GM23338 (cell line): ENCODE measurements around the gene AKAP10. TPM values are rescaled to one million over a fixed set of nuclear protein-coding genes. Genes with fewer than 3 reads are reported as not detected.

Source experiments
- ATAC-seq: fragments of 200-7000 bp; cut with Tn5 transposase; 3 replicates; pipeline ENCODE4 v1.9.1; 2020
- DNase-seq: peaks from one replicate; pipeline ENCODE4 v3.0.0-alpha.2; 2015; ENCODE audit warnings: low spot score
- H2AFZ ChIP-seq: fragments of 200-600 bp; sonication (generic); 2 replicates; pipeline ENCODE4 v1.8.0; 2016; ENCODE audit warnings: antibody characterized with exemption, mild to moderate bottlenecking, moderate library complexity
- H3F3A ChIP-seq: fragments of 200-600 bp; sonication (generic); replicated peaks from 2 replicates; pipeline ENCODE4 v1.8.0; 2017; ENCODE audit warnings: antibody characterized with exemption, mixed run types, low read depth
- H3K27ac ChIP-seq: fragments of 200-600 bp; sonication (generic); 2 replicates; pipeline ENCODE4 v1.6.1; 2016; ENCODE audit warnings: low read depth
- H3K27me3 ChIP-seq: fragments of 200-600 bp; sonication (generic); 2 replicates; pipeline ENCODE4 v1.8.0; 2016; ENCODE audit warnings: mild to moderate bottlenecking, mixed run types, moderate library complexity; ENCODE audit not compliant: insufficient read depth
- H3K36me3 ChIP-seq: fragments of 200-600 bp; sonication (generic); 2 replicates; pipeline ENCODE4 v1.8.0; 2016; ENCODE audit warnings: mild to moderate bottlenecking; ENCODE audit not compliant: insufficient read depth
- H3K4me1 ChIP-seq: fragments of 200-600 bp; sonication (generic); 2 replicates; pipeline ENCODE4 v1.8.0; 2016; ENCODE audit warnings: mild to moderate bottlenecking, moderate library complexity; ENCODE audit not compliant: insufficient read depth
- H3K4me2 ChIP-seq: fragments of 200-600 bp; sonication (generic); 2 replicates; pipeline ENCODE4 v1.7.1; 2017; ENCODE audit warnings: mixed run types
- H3K4me3 ChIP-seq: fragments of 200-600 bp; sonication (generic); 2 replicates; pipeline ENCODE4 v1.6.1; 2016; ENCODE audit warnings: mixed run types
- H3K79me2 ChIP-seq: fragments of 200-600 bp; sonication (generic); replicated peaks from 2 replicates; pipeline ENCODE4 v1.8.0; 2017; ENCODE audit warnings: mild to moderate bottlenecking; ENCODE audit not compliant: insufficient read depth
- H3K9me2 ChIP-seq: fragments of 200-600 bp; sonication (generic); 2 replicates; pipeline ENCODE4 v1.8.0; 2017; ENCODE audit not compliant: insufficient read depth
- H4K20me1 ChIP-seq: fragments of 200-600 bp; sonication (generic); replicated peaks from 2 replicates; pipeline ENCODE4 v1.8.0; 2017; ENCODE audit warnings: mild to moderate bottlenecking; ENCODE audit not compliant: insufficient read depth
- H3K27ac Mint-ChIP-seq: 2 replicates; pipeline ENCODE4 v1.8.0; 2020; ENCODE audit warnings: inconsistent platforms, mild to moderate bottlenecking, moderate library complexity, mixed read lengths
- H3K27me3 Mint-ChIP-seq: 3 replicates; pipeline ENCODE4 v1.8.0; 2022; ENCODE audit warnings: low read depth, mild to moderate bottlenecking, moderate library complexity, mixed read lengths, inconsistent platforms; ENCODE audit not compliant: insufficient read depth, poor library complexity
- H3K36me3 Mint-ChIP-seq: 3 replicates; pipeline ENCODE4 v1.8.0; 2021; ENCODE audit warnings: low read depth, mild to moderate bottlenecking, inconsistent platforms, moderate library complexity, mixed read lengths
- H3K4me1 Mint-ChIP-seq: 3 replicates; pipeline ENCODE4 v1.8.0; 2020; ENCODE audit warnings: mild to moderate bottlenecking, inconsistent platforms, mixed read lengths
- H3K4me3 Mint-ChIP-seq: 3 replicates; pipeline ENCODE4 v1.8.0; 2021; ENCODE audit warnings: moderate library complexity, mild to moderate bottlenecking, inconsistent platforms, mixed read lengths
- H3K9me3 Mint-ChIP-seq: 3 replicates; pipeline ENCODE4 v1.8.0; 2020; ENCODE audit warnings: moderate library complexity, mild to moderate bottlenecking, inconsistent platforms, mixed read lengths
- EZH2 ChIP-seq: fragments of 200-600 bp; sonication (generic); IDR thresholded peaks from one replicate; pipeline ENCODE4 v1.8.0; 2017; ENCODE audit warnings: antibody characterized with exemption, mild to moderate bottlenecking, low read depth; ENCODE audit not compliant: unreplicated experiment
- EZH2phosphoT487 ChIP-seq: fragments of 200-600 bp; sonication (generic); IDR thresholded peaks from one replicate; pipeline ENCODE4 v1.8.1; 2018; ENCODE audit warnings: antibody characterized with exemption; ENCODE audit not compliant: unreplicated experiment
- NANOG ChIP-seq: IDR thresholded peaks from 2 replicates; pipeline ENCODE4 v1.6.1; 2016; ENCODE audit warnings: antibody characterized with exemption, borderline replicate concordance
- polyA plus RNA-seq: library from polyadenylated mRNA; unstranded; fragments of >200 nt; fragmentation: Nextera tagmentation; extraction: Ambion mirVana; gene quantifications from 2 replicates; pipeline ENCODE4 v1.2.1, GENCODE V29; 2016
- total RNA-seq: library from RNA; depleted of rRNA; stranded (reverse); fragments of >200 nt; shearing (Covaris generic); gene quantifications from 2 replicates; pipeline ENCODE4 v1.2.3, GENCODE V29; 2014
- TF ChIP-seq, protein P1 (sequence below): IDR thresholded peaks from one replicate; pipeline ENCODE4 v1.6.1; 2018; ENCODE audit warnings: antibody characterized with exemption; ENCODE audit not compliant: unreplicated experiment
- TF ChIP-seq, protein P2 (sequence below): fragments of 250-450 bp; sonication (Bioruptor Pico); IDR thresholded peaks from 2 replicates; pipeline ENCODE4 v1.5.0; 2020; ENCODE audit warnings: mild to moderate bottlenecking, moderate library complexity
- TF ChIP-seq, protein P3 (sequence below): IDR thresholded peaks from 2 replicates; pipeline ENCODE4 v1.6.1; 2016; ENCODE audit warnings: antibody characterized with exemption
- TF ChIP-seq, protein P4 (sequence below), 2 experiments: fragments of 200-600 bp in 1 of 2; sonication (generic) in 1 of 2; conservative IDR thresholded peaks; 2 replicates each; pipeline versions ENCODE4 v1.5.1 to v1.6.1; 2016 to 2017; ENCODE audit warnings: antibody characterized with exemption in 2 of 2, low read depth in 2 of 2, mild to moderate bottlenecking in 2 of 2, moderate library complexity in 1 of 2

The AKAP10 gene
- total and polyA plus RNA-seq, 2 experiments from 2014 or later, result 16.7 to 25.9 TPM

DNA sequence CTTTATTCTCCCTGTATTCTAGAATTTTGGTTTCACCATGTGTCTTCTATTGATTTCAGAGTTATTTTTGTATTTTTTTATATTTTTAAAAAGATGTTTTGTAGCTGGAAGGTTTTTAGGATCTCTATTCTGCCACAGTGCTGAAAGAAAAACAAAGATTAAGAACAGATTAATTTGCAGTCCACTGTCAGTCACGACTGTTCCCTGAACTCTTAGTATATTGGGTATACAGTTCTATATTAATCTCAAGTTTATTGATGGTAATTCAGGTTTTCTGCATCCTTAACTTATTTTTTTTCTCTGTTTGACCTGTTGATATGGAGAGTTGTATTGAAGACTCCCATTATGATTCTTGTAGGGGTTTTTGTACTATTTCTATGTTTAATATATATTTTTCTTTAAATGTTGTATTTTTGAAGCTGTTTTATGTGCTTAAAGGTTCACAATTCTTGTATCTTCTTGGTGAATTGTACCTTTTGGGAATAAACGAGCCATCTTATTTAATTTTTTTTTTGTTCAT, 34.4 kb upstream of the AKAP10 start (continued):
- TF ChIP-seq EZH2phosphoT487, result no peak
- TF ChIP-seq, protein P1, sequence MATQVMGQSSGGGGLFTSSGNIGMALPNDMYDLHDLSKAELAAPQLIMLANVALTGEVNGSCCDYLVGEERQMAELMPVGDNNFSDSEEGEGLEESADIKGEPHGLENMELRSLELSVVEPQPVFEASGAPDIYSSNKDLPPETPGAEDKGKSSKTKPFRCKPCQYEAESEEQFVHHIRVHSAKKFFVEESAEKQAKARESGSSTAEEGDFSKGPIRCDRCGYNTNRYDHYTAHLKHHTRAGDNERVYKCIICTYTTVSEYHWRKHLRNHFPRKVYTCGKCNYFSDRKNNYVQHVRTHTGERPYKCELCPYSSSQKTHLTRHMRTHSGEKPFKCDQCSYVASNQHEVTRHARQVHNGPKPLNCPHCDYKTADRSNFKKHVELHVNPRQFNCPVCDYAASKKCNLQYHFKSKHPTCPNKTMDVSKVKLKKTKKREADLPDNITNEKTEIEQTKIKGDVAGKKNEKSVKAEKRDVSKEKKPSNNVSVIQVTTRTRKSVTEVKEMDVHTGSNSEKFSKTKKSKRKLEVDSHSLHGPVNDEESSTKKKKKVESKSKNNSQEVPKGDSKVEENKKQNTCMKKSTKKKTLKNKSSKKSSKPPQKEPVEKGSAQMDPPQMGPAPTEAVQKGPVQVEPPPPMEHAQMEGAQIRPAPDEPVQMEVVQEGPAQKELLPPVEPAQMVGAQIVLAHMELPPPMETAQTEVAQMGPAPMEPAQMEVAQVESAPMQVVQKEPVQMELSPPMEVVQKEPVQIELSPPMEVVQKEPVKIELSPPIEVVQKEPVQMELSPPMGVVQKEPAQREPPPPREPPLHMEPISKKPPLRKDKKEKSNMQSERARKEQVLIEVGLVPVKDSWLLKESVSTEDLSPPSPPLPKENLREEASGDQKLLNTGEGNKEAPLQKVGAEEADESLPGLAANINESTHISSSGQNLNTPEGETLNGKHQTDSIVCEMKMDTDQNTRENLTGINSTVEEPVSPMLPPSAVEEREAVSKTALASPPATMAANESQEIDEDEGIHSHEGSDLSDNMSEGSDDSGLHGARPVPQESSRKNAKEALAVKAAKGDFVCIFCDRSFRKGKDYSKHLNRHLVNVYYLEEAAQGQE, result no peak

DNA sequence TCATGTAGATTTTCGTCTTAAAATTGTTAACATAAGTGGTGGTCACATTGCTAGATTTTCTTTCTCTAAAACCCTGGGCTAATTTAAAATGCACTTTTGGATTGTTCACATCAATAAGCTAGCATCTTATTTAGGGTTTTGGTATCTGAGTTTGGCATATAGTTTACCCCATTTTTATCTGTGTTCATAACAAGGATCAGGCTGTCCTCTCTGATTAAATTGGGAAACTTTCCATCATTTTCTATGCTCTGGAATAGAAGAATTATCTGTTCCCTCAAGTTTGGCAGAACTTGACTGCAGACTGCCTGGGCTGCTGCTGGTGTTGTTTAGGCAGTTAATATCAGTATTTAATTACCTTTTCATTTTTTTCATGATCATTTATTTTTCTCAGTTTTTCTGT, 33.3 kb upstream of the AKAP10 start:
- no peaks in the 10 kb centered on the region for H4K20me1 ChIP-seq
- H3K27me3 ChIP-seq, result peaks cover 22% of the 10 kb centered on the region
- peak overlapping the region; percentile 91; the same call in 1 of the 2 replicates for H3K4me2 ChIP-seq
- H3K4me1 ChIP-seq, result peaks cover 6% of the 10 kb centered on the region; the same call in 1 of the 2 replicates
- H3K27ac ChIP-seq, result no peak overlapping the region
- ATAC-seq, result no peak
- no peak overlapping the region for H2AFZ ChIP-seq
- H3K27me3 Mint-ChIP-seq, result peaks cover 7% of the 10 kb centered on the region
- peak overlapping the region; percentile 71 for H3K4me3 ChIP-seq
- DNase-seq, result no peak
- no peaks in the 10 kb centered on the region; the same call in 2 of the 3 replicates for H3K9me3 Mint-ChIP-seq
- TF ChIP-seq EZH2, result no peak
- no peak for TF ChIP-seq EZH2phosphoT487
- no peak for TF ChIP-seq NANOG
- TF ChIP-seq, protein P2, sequence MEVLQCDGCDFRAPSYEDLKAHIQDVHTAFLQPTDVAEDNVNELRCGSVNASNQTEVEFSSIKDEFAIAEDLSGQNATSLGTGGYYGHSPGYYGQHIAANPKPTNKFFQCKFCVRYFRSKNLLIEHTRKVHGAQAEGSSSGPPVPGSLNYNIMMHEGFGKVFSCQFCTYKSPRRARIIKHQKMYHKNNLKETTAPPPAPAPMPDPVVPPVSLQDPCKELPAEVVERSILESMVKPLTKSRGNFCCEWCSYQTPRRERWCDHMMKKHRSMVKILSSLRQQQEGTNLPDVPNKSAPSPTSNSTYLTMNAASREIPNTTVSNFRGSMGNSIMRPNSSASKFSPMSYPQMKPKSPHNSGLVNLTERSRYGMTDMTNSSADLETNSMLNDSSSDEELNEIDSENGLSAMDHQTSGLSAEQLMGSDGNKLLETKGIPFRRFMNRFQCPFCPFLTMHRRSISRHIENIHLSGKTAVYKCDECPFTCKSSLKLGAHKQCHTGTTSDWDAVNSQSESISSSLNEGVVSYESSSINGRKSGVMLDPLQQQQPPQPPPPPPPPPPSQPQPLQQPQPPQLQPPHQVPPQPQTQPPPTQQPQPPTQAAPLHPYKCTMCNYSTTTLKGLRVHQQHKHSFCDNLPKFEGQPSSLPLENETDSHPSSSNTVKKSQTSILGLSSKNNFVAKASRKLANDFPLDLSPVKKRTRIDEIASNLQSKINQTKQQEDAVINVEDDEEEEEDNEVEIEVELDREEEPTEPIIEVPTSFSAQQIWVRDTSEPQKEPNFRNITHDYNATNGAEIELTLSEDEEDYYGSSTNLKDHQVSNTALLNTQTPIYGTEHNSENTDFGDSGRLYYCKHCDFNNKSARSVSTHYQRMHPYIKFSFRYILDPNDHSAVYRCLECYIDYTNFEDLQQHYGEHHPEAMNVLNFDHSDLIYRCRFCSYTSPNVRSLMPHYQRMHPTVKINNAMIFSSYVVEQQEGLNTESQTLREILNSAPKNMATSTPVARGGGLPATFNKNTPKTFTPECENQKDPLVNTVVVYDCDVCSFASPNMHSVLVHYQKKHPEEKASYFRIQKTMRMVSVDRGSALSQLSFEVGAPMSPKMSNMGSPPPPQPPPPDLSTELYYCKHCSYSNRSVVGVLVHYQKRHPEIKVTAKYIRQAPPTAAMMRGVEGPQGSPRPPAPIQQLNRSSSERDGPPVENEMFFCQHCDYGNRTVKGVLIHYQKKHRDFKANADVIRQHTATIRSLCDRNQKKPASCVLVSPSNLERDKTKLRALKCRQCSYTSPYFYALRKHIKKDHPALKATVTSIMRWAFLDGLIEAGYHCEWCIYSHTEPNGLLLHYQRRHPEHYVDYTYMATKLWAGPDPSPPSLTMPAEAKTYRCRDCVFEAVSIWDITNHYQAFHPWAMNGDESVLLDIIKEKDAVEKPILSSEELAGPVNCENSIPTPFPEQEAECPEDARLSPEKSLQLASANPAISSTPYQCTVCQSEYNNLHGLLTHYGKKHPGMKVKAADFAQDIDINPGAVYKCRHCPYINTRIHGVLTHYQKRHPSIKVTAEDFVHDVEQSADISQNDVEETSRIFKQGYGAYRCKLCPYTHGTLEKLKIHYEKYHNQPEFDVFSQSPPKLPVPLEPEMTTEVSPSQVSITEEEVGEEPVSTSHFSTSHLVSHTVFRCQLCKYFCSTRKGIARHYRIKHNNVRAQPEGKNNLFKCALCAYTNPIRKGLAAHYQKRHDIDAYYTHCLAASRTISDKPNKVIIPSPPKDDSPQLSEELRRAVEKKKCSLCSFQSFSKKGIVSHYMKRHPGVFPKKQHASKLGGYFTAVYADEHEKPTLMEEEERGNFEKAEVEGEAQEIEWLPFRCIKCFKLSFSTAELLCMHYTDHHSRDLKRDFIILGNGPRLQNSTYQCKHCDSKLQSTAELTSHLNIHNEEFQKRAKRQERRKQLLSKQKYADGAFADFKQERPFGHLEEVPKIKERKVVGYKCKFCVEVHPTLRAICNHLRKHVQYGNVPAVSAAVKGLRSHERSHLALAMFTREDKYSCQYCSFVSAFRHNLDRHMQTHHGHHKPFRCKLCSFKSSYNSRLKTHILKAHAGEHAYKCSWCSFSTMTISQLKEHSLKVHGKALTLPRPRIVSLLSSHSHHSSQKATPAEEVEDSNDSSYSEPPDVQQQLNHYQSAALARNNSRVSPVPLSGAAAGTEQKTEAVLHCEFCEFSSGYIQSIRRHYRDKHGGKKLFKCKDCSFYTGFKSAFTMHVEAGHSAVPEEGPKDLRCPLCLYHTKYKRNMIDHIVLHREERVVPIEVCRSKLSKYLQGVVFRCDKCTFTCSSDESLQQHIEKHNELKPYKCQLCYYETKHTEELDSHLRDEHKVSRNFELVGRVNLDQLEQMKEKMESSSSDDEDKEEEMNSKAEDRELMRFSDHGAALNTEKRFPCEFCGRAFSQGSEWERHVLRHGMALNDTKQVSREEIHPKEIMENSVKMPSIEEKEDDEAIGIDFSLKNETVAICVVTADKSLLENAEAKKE (CRISPR knock-in tag), result no peak
- TF ChIP-seq, protein P3, sequence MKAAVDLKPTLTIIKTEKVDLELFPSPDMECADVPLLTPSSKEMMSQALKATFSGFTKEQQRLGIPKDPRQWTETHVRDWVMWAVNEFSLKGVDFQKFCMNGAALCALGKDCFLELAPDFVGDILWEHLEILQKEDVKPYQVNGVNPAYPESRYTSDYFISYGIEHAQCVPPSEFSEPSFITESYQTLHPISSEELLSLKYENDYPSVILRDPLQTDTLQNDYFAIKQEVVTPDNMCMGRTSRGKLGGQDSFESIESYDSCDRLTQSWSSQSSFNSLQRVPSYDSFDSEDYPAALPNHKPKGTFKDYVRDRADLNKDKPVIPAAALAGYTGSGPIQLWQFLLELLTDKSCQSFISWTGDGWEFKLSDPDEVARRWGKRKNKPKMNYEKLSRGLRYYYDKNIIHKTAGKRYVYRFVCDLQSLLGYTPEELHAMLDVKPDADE, result no peak
- TF ChIP-seq, protein P4, sequence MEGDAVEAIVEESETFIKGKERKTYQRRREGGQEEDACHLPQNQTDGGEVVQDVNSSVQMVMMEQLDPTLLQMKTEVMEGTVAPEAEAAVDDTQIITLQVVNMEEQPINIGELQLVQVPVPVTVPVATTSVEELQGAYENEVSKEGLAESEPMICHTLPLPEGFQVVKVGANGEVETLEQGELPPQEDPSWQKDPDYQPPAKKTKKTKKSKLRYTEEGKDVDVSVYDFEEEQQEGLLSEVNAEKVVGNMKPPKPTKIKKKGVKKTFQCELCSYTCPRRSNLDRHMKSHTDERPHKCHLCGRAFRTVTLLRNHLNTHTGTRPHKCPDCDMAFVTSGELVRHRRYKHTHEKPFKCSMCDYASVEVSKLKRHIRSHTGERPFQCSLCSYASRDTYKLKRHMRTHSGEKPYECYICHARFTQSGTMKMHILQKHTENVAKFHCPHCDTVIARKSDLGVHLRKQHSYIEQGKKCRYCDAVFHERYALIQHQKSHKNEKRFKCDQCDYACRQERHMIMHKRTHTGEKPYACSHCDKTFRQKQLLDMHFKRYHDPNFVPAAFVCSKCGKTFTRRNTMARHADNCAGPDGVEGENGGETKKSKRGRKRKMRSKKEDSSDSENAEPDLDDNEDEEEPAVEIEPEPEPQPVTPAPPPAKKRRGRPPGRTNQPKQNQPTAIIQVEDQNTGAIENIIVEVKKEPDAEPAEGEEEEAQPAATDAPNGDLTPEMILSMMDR (conservative IDR thresholded peaks at IDR 0.05; ENCODE audit: low read depth in 2 of 2), result no peak
- H3K27ac Mint-ChIP-seq, result no peak overlapping the region
- H3K36me3 Mint-ChIP-seq, result no peaks in the 10 kb centered on the region
- H3K9me2 ChIP-seq, result no peaks in the 10 kb centered on the region
- H3F3A ChIP-seq, result 0 out of 2 replicates have a peak, but pooled peaks cover 3% of the 10 kb centered on the region
- H3K4me3 Mint-ChIP-seq, result peak overlapping the region; percentile 84
- H3K79me2 ChIP-seq, result no peaks in the 10 kb centered on the region; the same call in 1 of the 2 replicates
- H3K4me1 Mint-ChIP-seq, result peaks cover 14% of the 10 kb centered on the region
- no peaks in the 10 kb centered on the region for H3K36me3 ChIP-seq
